ENCODE results near the gene DES. TPM values are rescaled to one million over a fixed set of nuclear protein-coding genes. Genes with fewer than 3 reads are reported as not detected.

Gene DES
- total RNA-seq, 1 experiment from 2014 or later = not detected

DNA sequence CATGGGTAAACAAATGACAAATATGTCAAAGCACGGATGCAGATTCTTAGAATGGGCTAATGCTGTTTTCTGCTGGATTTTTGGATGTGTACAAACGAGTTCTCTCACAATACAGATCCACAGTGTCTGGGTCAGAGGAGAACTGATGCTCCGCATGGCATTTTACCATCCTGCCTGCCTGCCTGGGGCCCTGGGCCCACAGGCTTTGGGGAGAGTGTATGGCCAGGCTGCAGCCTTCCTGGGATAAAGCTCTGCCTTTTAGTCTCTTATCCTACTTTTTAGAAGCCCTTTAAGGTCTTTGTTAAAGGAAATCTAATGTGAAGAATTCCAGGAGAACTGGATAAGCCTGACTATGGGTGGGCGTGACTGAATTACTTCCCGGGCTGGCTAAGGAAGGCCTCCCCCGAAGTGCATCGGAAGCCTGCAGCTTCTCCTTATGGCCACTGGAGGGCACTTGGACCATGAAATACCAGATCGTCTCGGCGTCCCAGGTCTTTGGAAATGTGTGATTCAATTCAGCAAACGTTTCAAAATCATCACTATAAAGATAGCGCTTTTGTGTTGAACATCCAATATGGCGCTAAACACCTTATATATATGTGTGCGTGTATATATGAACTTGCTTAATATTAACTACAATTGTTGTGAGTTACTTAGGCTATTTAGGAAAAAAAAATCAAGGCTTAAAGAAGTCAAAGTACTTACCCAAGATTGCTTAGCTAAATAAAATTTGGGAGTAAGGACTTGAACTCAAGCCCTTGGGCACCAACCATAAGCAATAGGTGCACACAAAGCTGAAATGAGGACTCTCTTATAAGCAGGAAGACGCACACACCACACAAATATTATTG, 15.3 kb upstream of the DES start:
- ChIA-PET POLR2A (interaction anchor here (0.7 to 3.1 kb wide), 7 partner anchors 17 to 127 kb away, joined by 3 to 14 read pairs (median 4); partner anchors contain the start of gene GMPPA), CTCF (interaction anchor here (0.6 to 9.1 kb wide), 63 partner anchors 7 to 764 kb away, joined by 3 to 287 read pairs (median 4); partner anchors contain the start of genes DES, DNPEP and SPEG)
- Mint-ChIP-seq H3K27ac (ENCODE audit: low read depth, unreplicated experiment) (no peak overlapping the region), H3K9me3 (ENCODE audit: unreplicated experiment) (no peaks in the 10 kb centered on the region), H3K4me3 (ENCODE audit: unreplicated experiment) (no peak overlapping the region), H3K4me1 (ENCODE audit: insufficient read depth, unreplicated experiment) (peaks cover 6% of the 10 kb centered on the region), H3K27me3 (ENCODE audit: insufficient read depth, unreplicated experiment) (no peaks in the 10 kb centered on the region), H3K36me3 (ENCODE audit: insufficient read depth, unreplicated experiment) (no peaks in the 10 kb centered on the region)
- BruUV-seq (replicated peaks) = no TSS peak
- intact Hi-C loops (cut with micrococcal nuclease) = loop anchor here (1.0 to 5.0 kb wide), 5 partner anchors 55 to 284 kb away; no protein-coding TSS in a partner anchor
- TF ChIP-seq, protein P1, sequence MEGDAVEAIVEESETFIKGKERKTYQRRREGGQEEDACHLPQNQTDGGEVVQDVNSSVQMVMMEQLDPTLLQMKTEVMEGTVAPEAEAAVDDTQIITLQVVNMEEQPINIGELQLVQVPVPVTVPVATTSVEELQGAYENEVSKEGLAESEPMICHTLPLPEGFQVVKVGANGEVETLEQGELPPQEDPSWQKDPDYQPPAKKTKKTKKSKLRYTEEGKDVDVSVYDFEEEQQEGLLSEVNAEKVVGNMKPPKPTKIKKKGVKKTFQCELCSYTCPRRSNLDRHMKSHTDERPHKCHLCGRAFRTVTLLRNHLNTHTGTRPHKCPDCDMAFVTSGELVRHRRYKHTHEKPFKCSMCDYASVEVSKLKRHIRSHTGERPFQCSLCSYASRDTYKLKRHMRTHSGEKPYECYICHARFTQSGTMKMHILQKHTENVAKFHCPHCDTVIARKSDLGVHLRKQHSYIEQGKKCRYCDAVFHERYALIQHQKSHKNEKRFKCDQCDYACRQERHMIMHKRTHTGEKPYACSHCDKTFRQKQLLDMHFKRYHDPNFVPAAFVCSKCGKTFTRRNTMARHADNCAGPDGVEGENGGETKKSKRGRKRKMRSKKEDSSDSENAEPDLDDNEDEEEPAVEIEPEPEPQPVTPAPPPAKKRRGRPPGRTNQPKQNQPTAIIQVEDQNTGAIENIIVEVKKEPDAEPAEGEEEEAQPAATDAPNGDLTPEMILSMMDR (IDR thresholded peaks at IDR 0.05; ENCODE audit: unreplicated experiment) = peak; percentile 86
- DNase-seq (ENCODE audit: unreplicated experiment) = peak; percentile 85

DNA sequence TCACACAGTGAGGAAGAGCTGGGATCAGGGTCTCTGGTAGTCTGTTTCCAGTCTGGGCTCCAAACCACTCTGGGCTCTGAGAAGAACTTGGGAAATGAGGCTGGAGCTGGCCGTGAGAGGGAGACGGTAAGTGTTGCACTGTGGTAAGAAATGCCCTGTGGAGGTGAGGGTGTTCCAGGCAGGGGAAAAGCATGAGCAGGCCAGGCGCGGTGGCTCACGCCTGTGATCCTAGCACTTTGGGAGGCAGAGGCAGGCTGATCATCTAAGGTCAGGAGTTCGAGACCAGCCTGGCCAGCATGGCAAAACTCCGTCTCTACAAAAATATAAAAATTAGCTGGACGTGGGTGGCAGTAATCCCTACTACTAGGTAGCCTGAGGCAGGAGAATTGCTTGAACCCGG, 14.3 kb upstream of the DES start:
- no peak overlapping the region for H3K4me3 Mint-ChIP-seq (ENCODE audit: unreplicated experiment)
- DNase-seq (ENCODE audit: unreplicated experiment) = no peak
- no peak overlapping the region for H3K27ac Mint-ChIP-seq (ENCODE audit: low read depth, unreplicated experiment)
- H3K36me3 Mint-ChIP-seq (ENCODE audit: insufficient read depth, unreplicated experiment) = no peaks in the 10 kb centered on the region
- POLR2A ChIA-PET = interaction anchor here (1.3 to 3.1 kb wide), 4 partner anchors 49 to 126 kb away, joined by 3 to 14 read pairs (median 4); partner anchors contain the start of gene GMPPA
- no TSS peak for BruUV-seq (replicated peaks)
- TF ChIP-seq, protein P1 (IDR thresholded peaks at IDR 0.05; ENCODE audit: unreplicated experiment) = no peak
- intact Hi-C loops (cut with micrococcal nuclease) = loop anchor here (1.0 to 5.0 kb wide), 5 partner anchors 54 to 283 kb away; no protein-coding TSS in a partner anchor
- peaks cover 6% of the 10 kb centered on the region for H3K4me1 Mint-ChIP-seq (ENCODE audit: insufficient read depth, unreplicated experiment)
- CTCF ChIA-PET = interaction anchor here (0.6 to 9.1 kb wide), 37 partner anchors 8 to 1538 kb away, joined by 3 to 287 read pairs (median 7); partner anchors contain the start of genes DES and DNPEP
- no peaks in the 10 kb centered on the region for H3K9me3 Mint-ChIP-seq (ENCODE audit: unreplicated experiment)
- H3K27me3 Mint-ChIP-seq (ENCODE audit: insufficient read depth, unreplicated experiment) = no peaks in the 10 kb centered on the region

DNA sequence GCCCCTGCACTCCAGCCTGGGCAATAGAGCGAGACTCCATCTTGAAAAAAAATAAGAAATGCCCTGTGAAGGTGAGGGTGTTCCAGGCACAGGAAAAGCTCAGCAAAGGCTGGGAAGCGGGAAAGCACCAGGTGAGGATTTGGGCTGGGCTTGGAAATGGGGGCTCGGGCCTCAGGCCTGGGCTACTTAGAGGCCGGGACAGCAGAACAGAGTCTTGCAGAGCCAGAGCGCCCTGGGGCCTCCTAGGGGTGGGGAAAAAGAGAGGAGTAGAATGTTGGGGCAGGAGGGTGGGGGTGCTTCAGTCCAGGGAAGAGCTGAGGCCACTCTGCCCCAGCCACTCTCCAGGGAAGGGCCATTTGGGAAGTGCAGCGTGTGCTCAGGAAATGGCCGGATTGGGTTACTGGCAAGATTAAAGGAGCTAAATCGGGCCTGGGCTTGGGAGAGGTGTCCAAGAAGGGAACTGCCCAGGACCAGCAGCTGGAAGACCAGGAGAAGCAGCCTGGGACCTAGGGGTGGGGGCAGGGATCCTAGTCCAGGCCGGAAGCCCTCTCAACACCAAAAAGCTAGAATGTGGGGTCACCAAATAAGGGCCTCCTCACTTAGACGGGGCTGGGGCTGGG, 13.8 kb upstream of the DES start:
- Mint-ChIP-seq H3K27ac (ENCODE audit: low read depth, unreplicated experiment) (no peak overlapping the region), H3K4me1 (ENCODE audit: insufficient read depth, unreplicated experiment) (peaks cover 6% of the 10 kb centered on the region), H3K27me3 (ENCODE audit: insufficient read depth, unreplicated experiment) (no peaks in the 10 kb centered on the region), H3K4me3 (ENCODE audit: unreplicated experiment) (no peak overlapping the region), H3K9me3 (ENCODE audit: unreplicated experiment) (no peaks in the 10 kb centered on the region), H3K36me3 (ENCODE audit: insufficient read depth, unreplicated experiment) (no peaks in the 10 kb centered on the region)
- TF ChIP-seq, protein P1 (IDR thresholded peaks at IDR 0.05; ENCODE audit: unreplicated experiment) = no peak
- no peak for DNase-seq (ENCODE audit: unreplicated experiment)
- POLR2A ChIA-PET = interaction anchor here (1.3 to 3.1 kb wide), 3 partner anchors 49 to 125 kb away, joined by 3 to 14 read pairs (median 5); no protein-coding TSS in a partner anchor
- intact Hi-C loops (cut with micrococcal nuclease) = loop anchor here (5.0 kb wide), 1 partner anchor 283 kb away; no protein-coding TSS in a partner anchor
- no TSS peak for BruUV-seq (replicated peaks)
- CTCF ChIA-PET = interaction anchor here (0.5 to 9.1 kb wide), 25 partner anchors 9 to 1538 kb away, joined by 3 to 287 read pairs (median 6); partner anchors contain the start of gene OBSL1
